Superior temporal gyrus (tissue), 1 donor: ENCODE results near the gene IRAK3.
A peak's percentile ranks its signal among the peaks of the same experiment; 100 is the strongest.

ENCODE experiments used
- DNase-seq: peaks from one replicate; pipeline ENCODE4 v3.0.0-alpha.2; 2016; ENCODE audit errors: extremely low spot score

The IRAK3 gene

GRCh38 chr12:66252771-66253170 lies 63.8 kb downstream of the IRAK3 start:
- no peak for DNase-seq

- DNase-seq: no peak
Observed at GRCh38 chr12:66255737-66256136, 66.7 kb downstream of the IRAK3 start.

DNA sequence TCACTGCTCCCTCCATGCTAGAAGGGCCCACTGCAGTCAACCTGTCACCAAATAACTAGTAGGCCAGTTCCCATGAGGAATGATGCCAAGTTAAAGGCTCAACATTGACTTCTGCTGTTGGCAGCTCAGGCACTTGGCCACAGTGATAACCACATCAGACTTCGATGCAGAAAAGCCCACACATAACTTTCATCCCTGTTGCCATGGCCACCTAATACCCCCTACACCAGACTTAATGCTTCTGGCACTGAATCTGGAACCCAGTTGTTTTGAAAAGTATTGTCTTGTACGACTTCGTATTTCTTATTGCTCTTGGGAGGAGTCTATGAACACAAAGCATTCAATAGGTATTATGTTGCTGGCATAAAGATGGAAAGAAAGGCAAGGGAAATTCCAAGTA lies 69.0 kb downstream of the IRAK3 start:
- no peak for DNase-seq

DNA sequence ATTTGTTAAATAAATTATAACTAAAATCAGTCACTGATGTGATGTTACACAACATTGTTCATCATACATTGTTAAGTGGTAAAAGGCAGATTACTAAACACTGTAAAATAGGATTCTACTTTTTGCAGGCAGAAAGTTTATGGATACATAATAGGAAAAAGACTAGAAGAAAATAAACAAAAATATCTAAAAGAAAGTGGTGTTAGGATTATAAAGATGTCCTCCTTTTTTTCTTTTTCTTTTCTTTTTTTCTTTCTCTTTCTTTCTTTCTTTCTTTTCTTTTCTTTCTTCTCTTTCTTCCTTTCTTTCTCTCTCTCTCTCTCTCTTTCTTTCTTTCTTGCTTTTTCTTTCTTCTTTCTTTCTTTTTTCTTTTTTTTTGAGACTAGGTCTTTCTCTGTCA lies 73.7 kb downstream of the IRAK3 start:
- DNase-seq: no peak

DNA sequence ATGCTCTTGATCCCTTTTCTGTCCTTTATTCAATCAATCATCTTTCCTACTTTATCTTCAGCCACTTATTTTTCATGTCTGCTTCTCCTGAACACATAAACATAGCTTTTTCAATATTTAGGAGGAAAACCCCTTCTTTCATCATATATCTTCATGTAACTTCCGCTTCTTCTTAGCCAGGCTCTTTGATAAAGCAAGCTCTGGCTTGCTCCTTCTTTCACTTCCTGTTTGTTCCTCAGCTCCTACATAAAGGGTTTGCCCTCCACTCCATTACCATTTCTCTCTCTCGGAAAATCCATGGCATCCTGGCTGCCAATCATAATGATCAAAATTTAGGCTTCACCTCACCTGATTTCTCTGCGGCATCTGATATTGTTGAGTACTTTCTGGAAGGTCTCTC lies 79.5 kb downstream of the IRAK3 start:
- no peak for DNase-seq

DNA sequence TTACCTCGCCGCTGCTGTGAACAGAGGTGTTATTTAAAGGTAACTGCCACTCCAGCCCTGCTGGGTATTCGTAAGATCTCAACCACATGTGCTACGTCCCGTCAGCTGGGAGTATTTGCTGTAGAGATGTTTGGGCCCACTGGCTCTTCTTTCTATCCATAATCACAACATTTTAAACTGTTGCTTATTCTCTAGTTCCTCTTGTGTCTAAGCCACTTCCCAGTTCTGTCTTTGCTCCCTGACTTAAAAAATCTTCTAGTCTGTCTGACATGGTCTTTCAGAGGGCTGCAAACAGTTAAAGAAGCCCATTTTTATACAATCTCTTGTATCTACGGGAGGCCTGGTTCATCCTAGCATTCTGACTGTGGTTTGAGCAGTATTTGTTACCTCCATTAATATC lies 80.1 kb downstream of the IRAK3 start:
- DNase-seq: no peak

- DNase-seq: peak; percentile 85
Observed at GRCh38 chr12:66269757-66270383, 80.9 kb downstream of the IRAK3 start.

GRCh38 chr12:66270613-66271012 lies 81.6 kb downstream of the IRAK3 start:
- no peak for DNase-seq

GRCh38 chr12:66272650-66273049 lies 83.6 kb downstream of the IRAK3 start:
- DNase-seq: no peak

DNA sequence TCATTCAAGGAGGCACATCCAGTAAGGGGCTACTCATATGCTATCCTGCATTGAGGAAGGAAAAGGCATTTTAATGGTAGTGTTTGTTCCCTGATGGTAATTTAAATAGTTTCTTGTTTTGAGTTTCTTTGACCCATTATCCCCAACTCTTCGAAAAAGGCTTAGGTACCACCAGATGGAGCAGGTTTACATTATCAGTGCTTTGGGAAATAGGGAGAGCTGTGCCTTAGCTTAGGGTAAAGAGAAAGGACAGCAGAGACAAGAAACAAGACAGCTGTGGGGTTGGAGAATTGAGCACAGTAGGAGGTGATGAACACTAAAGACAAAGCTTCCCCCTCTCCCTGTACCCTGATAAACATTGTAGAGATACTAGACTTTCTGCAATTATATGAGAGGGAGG lies 84.1 kb downstream of the IRAK3 start:
- no peak for DNase-seq

DNA sequence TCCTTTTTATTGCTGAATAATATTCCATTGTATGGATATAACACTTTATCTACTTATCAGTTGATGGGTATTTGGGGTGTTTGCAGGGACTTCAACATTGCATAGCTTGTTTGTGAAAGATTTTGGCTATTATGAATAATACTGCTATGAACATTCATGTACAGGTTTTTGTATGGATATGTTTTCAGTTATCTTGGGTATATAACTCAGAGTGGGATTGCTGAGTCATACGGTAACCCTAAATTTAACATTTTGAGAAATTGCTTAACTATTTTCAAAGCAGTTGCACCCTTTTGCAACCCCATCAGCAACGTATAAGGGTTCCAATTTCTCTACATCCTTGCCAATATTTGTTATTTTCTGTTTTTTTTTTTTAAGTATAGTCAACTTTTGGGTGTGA lies 86.0 kb downstream of the IRAK3 start:
- no peak for DNase-seq

- no peak for DNase-seq
Observed at GRCh38 chr12:66279123-66279712, 90.2 kb downstream of the IRAK3 start.

DNA sequence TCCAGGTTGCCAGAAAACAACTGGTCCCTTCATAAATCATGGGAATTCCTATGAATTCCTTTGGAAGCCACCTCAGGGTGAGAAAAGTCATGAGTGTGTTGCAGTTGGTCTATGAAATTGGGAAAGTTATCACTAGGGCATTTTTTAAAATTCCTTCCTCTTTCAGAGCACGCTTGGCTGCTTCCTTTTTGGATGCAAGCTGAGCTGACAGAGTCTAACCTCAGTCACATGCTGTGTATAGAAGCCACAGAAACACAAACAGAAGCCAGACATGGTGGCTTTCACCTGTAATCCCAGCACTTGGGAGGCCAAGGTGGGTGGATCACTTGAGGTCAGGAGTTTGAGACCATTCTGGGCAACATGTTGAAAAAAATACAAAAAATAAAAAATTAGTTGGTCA lies 91.5 kb downstream of the IRAK3 start:
- no peak for DNase-seq

- DNase-seq: no peak
Observed at GRCh38 chr12:66282244-66282643, 93.2 kb downstream of the IRAK3 start.

DNA sequence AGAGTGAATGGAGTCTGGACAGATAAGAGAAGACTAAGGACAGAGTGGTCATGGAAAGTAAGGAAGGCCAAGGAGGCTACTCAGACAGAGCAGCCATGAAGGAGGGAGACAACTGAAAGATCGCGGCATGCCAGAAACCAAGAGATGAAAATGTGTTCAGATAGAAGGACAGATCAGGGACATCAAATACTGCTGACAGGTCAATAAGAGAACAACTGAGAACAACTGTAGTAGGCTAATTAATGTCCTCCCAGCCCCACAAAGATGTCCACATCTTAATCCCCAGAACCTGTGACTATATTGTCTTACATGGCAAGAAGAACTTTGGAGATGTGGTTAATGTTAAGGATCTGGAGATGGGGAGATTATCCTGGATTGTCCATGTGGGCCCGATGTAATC lies 98.3 kb downstream of the IRAK3 start:
- no peak for DNase-seq

GRCh38 chr12:66288121-66288520 lies 99.1 kb downstream of the IRAK3 start:
- DNase-seq: no peak

- no peak for DNase-seq
Observed at GRCh38 chr12:66289485-66289884, 100.5 kb downstream of the IRAK3 start.

- DNase-seq: no peak
Observed at GRCh38 chr12:66290716-66291200, 101.7 kb downstream of the IRAK3 start.

DNA sequence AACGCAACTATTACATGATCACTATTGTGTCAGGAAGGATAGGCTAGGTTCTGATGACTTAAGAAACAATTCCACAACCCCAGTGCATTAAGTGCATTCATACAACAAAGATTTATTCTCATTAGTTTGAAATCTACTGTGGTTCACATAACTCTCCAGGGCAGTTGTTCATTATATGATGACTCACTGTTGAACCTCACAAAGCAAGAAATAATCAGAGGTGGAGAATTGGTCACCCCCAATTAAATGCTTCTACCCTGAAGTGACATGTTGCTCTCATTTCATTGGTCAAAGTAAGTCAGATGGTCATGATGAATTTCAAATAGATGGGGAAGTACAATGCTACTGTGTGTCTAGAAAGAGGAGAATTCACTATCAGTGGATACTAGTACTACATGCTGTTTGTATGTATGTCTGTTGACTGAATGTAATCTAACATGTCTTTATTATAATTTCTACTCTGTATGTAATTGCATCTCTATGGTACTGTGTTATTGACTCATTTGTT lies 107.2 kb downstream of the IRAK3 start:
- no peak for DNase-seq

- no peak for DNase-seq
Observed at GRCh38 chr12:66297080-66297479, 108.1 kb downstream of the IRAK3 start.

DNA sequence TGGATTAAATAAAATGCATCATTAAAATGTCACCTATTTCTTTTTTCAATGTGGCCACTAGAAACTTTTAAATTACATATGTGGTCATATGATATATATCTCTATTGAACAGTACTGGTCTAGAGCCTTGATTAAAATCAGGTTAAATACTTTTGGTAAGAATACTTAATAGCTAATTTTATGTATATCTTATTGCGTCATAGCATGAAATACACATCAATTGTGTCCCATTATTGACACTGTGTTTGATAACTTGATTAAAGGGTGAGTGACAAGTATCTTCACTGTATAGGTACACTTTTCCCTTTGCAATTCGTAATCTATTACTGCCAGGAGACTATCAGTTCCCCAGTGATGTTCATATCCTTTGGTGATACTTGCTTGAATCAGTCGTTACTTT lies 108.9 kb downstream of the IRAK3 start:
- no peak for DNase-seq

DNA sequence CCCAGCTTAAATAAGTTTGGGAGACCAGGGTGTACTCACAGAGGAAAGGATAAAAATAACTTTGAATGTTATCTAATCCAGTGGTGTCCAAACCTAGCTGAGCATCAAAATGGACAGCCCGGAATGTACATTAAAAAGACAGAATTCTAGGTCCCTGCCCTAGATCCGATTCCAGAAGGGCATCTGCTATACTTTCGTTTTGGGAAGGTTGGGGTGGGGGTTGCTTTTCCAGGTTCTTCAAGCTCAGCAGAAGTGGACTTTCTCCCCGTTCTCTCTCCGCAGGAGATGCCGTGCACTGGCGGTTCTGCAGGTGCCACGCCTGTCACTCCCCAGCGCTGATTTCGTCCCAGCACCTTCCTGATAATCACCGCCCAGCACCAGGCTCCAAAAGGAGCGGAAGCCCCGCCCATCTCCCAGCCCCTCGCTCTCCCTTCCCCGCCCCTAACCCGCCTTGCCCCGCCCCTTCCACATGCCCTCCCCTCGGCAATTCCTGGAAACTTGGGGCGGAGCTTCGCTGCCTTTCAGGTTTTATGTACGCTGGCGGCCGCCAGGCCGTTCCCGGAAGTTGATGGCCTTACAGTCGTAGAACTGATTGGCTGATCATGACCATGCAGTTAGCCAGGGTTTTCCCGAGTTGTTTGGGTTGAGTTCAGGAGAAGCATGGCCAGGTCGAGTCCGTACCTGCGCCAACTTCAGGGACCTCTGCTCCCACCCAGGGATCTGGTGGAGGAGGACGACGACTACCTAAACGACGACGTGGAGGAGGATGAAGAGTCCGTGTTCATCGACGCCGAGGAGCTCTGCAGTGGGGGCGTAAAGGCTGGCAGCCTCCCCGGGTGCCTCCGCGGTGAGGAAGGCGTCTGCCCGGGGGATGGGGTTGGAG lies 113.2 kb downstream of the IRAK3 start, which contains the start of gene HELB:
Gene HELB (plus strand): TSS at position 550 of the 883 bp plus-strand sequence. CDS start 111 bp downstream, at position 661.
- DNase-seq: peak; percentile 87

DNA sequence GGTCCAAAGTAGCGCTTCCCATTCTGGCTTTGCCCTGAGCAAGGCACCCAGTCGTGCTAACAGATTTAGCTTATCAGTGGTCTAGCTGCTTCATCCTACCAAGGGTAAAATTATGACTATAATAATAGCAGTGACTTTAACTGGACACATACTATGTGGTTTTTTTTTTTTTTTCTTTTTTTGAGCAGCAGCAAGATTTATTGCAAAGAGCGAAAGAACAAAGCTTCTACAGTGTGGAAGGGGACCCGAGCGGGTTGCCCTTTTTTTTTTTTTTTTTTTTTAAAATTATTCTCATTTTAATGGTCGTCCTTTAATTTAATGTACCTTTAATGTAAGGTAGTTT lies 113.8 kb downstream of the IRAK3 start:
- DNase-seq: no peak
